Dendritic cell treated with granulocyte-macrophage colony-stimulating factor and Interleukin-4, amounts not matched to agents 40 ng/mL and 50 ng/mL, for 4 days (primary cell): Measurements from ENCODE around the gene HDAC7.

Experiments
- H3K27ac Mint-ChIP-seq: one replicate; pipeline ENCODE4 v1.8.0; 2022; ENCODE audit warnings: mild to moderate bottlenecking, mixed read lengths
- H3K27me3 Mint-ChIP-seq: one replicate; pipeline ENCODE4 v1.8.0; 2022; ENCODE audit warnings: mild to moderate bottlenecking, mixed read lengths
- H3K36me3 Mint-ChIP-seq: one replicate; pipeline ENCODE4 v1.8.0; 2022; ENCODE audit warnings: low read depth, mixed read lengths
- H3K4me1 Mint-ChIP-seq: one replicate; pipeline ENCODE4 v1.8.0; 2022; ENCODE audit warnings: low read depth, mixed read lengths
- H3K4me3 Mint-ChIP-seq: one replicate; pipeline ENCODE4 v1.8.0; 2022; ENCODE audit warnings: mild to moderate bottlenecking, moderate library complexity, mixed read lengths
- H3K9me3 Mint-ChIP-seq: one replicate; pipeline ENCODE4 v1.8.0; 2022; ENCODE audit warnings: mixed read lengths
- intact Hi-C: fragments of 100-400 bp; cut with micrococcal nuclease; formaldehyde crosslinking; loops from one replicate; pipeline ENCODE4 v1.15.0; 2022

HDAC7 gene

DNA sequence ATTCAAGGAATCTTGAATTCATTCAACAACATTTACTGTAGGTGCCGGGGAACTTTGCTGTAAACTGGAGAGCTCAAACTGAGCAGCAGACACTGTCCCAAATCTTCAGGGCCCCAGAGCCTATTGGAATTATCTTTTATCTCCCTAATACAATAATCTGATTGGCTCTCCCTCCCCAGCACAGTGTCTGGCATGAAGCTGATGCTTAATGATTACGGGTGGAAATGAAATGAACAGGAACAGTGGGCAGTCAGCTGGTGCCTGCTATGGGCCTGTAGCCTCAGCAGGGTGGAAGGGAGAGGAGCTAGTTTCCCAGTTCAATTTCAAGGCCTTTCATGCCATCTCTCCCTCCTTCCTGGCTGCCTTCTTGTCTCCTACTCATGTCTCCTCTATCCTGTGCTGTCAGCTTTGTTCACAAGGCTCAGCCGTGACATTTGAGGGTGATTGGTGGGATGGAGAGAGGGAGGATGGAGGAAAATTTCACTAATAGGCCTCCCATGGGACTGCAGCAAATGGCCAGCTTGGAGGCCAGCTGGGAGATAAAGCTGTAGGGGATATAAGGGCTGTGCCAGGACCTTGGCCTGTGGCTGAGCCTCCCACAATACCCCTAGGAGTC is 56.7 kb downstream of the HDAC7 start:
- Mint-ChIP-seq H3K36me3 (no peaks in the 10 kb centered on the region), H3K4me1 (peaks cover 27% of the 10 kb centered on the region), H3K27ac (no peak overlapping the region), H3K27me3 (peaks cover 21% of the 10 kb centered on the region), H3K4me3 (no peak overlapping the region), H3K9me3 (no peaks in the 10 kb centered on the region)
- intact Hi-C loops: no loop called here

- peaks cover 43% of the 10 kb centered on the region for H3K4me1 Mint-ChIP-seq
- intact Hi-C loops: loop anchor here (2.0 to 5.0 kb wide), 2 partner anchors 20 to 107 kb away; no protein-coding TSS in a partner anchor
- peak within 1 kb of the TSS; percentile 79 for H3K4me3 Mint-ChIP-seq
- peaks cover 29% of the 10 kb centered on the region for H3K27me3 Mint-ChIP-seq
- no peaks in the 10 kb centered on the region for H3K36me3 Mint-ChIP-seq
- no peaks in the 10 kb centered on the region for H3K9me3 Mint-ChIP-seq
- peak within 1 kb of the TSS; percentile 75 for H3K27ac Mint-ChIP-seq
These were observed 60.6 kb downstream of the HDAC7 start, which contains the start of gene RAPGEF3 for GRCh38 chr12:47758834-47759690. Gene RAPGEF3, minus strand, starts transcription at chr12:47758880. Its CDS starts 324 bp downstream, at chr12:47758556.

DNA sequence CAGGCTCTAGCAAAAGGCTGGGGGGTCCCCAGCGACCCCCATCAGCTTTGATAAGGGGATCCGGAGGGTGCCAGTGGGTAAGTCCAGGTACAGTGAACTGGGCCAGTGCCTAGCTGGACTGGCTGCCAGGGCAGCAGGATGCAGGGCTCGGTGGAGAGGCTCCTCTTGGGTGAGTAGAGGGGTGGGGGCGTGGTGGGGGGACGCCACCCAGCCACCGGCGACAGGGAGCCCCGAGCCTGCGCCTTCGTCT is 61.2 kb downstream of the HDAC7 start:
- intact Hi-C loops: loop anchor here (2.0 to 5.0 kb wide), 2 partner anchors 20 to 106 kb away; no protein-coding TSS in a partner anchor

DNA sequence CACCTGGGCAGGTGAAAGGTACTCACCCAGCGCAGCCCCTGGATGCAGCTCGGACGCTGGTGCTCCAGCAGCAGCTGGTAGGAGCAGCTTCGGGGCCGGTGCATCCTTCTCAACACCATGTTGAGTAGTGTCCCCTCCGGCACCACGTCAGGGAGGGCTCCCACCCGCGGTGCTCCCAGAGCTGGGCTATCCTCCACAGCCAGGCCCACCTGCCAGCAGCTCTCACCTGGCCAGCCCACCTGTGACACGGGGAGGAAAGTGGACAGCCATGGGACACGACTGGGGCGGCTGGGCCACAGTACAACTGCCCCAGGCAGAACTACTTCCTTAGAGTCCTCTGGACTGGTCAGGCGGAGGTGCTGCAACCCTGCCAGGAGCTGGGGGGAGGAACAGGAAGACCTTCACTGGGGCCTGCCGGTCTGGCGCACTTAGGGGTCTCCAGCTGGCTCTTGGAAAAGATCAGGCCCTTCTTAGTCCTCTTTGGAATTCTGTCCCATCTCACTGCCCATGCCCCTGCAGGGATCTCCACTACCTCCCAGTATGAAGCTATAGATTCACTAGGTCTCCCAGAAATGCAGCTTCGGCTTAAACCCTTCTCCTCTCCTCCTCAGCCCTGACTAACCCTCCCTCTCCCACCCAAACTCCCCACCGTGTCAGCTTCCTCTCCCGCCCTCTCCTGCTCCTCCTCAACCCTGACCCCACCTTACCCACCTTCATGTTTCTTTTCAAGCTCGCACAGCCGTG is 61.7 kb downstream of the HDAC7 start:
- peaks cover 27% of the 10 kb centered on the region for H3K27me3 Mint-ChIP-seq
- intact Hi-C loops: loop anchor here (2.0 to 5.0 kb wide), 2 partner anchors 21 to 106 kb away; no protein-coding TSS in a partner anchor
- H3K9me3 Mint-ChIP-seq: no peaks in the 10 kb centered on the region
- no peaks in the 10 kb centered on the region for H3K36me3 Mint-ChIP-seq
- peaks cover 46% of the 10 kb centered on the region for H3K4me1 Mint-ChIP-seq
- peak overlapping the region; percentile 79 for H3K4me3 Mint-ChIP-seq
- H3K27ac Mint-ChIP-seq: peak overlapping the region; percentile 75

More for the DNA sequence above, 61.2 kb downstream of the HDAC7 start:
- no peaks in the 10 kb centered on the region for H3K36me3 Mint-ChIP-seq
- no peaks in the 10 kb centered on the region for H3K9me3 Mint-ChIP-seq
- H3K4me1 Mint-ChIP-seq: peaks cover 42% of the 10 kb centered on the region
- peaks cover 28% of the 10 kb centered on the region for H3K27me3 Mint-ChIP-seq
- peak overlapping the region; percentile 79 for H3K4me3 Mint-ChIP-seq
- H3K27ac Mint-ChIP-seq: peak overlapping the region; percentile 75

DNA sequence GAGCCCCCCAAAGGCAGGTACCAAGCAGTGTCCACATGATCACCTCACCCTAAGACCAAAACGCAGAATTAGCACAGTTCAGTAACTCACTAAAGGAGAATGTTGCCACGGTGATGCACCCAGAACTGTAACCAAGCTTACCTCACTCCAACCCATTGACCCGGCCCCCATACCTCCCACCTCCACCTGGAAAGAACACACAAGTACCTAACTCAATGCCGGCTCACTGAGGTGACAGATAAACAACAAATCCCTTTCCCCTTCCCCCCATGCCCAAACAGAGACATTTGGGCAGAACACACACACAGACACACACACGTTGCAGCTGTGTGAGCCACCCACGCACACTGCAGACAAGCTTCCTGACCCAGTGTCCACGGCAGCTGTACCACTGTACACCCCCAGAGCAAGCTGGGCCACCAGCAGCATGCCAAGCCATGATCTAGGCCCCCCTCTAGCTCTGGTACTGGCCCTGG is 62.3 kb downstream of the HDAC7 start:
- no peaks in the 10 kb centered on the region for H3K36me3 Mint-ChIP-seq
- peaks cover 27% of the 10 kb centered on the region for H3K27me3 Mint-ChIP-seq
- peak overlapping the region; percentile 3 for H3K27ac Mint-ChIP-seq
- no peak overlapping the region for H3K4me3 Mint-ChIP-seq
- no peaks in the 10 kb centered on the region for H3K9me3 Mint-ChIP-seq
- intact Hi-C loops: loop anchor here (5.0 kb wide), 1 partner anchor 105 kb away; no protein-coding TSS in a partner anchor
- peaks cover 46% of the 10 kb centered on the region for H3K4me1 Mint-ChIP-seq

- no peaks in the 10 kb centered on the region for H3K36me3 Mint-ChIP-seq
- H3K27ac Mint-ChIP-seq: no peak overlapping the region
- H3K4me1 Mint-ChIP-seq: peaks cover 47% of the 10 kb centered on the region
- peaks cover 27% of the 10 kb centered on the region for H3K27me3 Mint-ChIP-seq
- intact Hi-C loops: loop anchor here (5.0 kb wide), 1 partner anchor 104 kb away; no protein-coding TSS in a partner anchor
- H3K9me3 Mint-ChIP-seq: no peaks in the 10 kb centered on the region
- H3K4me3 Mint-ChIP-seq: no peak overlapping the region
These were observed 63.8 kb downstream of the HDAC7 start for GRCh38 chr12:47755655-47756562.

DNA sequence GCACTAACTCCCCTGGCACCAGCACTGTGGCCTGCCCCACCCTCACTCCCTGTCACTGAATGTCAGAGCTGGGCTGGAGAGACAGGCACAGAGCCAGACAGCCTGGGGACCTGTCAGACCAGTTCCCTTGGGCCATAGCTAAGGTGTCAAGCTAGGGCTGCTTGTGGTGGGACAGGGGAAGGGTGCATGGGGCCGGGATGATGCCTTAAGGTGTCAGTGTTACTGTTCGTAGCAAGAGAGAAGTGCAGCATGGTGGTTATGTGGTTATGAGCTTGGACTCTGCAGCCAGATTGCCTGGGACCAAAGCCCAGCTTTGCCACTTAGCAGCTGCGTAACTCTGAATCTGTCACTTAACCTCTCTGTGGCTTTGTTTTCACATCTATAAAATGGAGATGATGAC is 64.8 kb downstream of the HDAC7 start:
- H3K4me3 Mint-ChIP-seq: no peak overlapping the region
- H3K36me3 Mint-ChIP-seq: no peaks in the 10 kb centered on the region
- intact Hi-C loops: loop anchor here (5.0 kb wide), 1 partner anchor 103 kb away; no protein-coding TSS in a partner anchor
- H3K4me1 Mint-ChIP-seq: peaks cover 57% of the 10 kb centered on the region
- H3K27me3 Mint-ChIP-seq: peaks cover 24% of the 10 kb centered on the region
- no peaks in the 10 kb centered on the region for H3K9me3 Mint-ChIP-seq
- no peak overlapping the region for H3K27ac Mint-ChIP-seq

- H3K4me3 Mint-ChIP-seq: no peak overlapping the region
- H3K27ac Mint-ChIP-seq: no peak overlapping the region
- H3K4me1 Mint-ChIP-seq: peaks cover 55% of the 10 kb centered on the region
- intact Hi-C loops: no loop called here
- no peaks in the 10 kb centered on the region for H3K9me3 Mint-ChIP-seq
- no peaks in the 10 kb centered on the region for H3K36me3 Mint-ChIP-seq
- H3K27me3 Mint-ChIP-seq: peaks cover 22% of the 10 kb centered on the region
These were observed 65.6 kb downstream of the HDAC7 start for GRCh38 chr12:47754126-47754525.

DNA sequence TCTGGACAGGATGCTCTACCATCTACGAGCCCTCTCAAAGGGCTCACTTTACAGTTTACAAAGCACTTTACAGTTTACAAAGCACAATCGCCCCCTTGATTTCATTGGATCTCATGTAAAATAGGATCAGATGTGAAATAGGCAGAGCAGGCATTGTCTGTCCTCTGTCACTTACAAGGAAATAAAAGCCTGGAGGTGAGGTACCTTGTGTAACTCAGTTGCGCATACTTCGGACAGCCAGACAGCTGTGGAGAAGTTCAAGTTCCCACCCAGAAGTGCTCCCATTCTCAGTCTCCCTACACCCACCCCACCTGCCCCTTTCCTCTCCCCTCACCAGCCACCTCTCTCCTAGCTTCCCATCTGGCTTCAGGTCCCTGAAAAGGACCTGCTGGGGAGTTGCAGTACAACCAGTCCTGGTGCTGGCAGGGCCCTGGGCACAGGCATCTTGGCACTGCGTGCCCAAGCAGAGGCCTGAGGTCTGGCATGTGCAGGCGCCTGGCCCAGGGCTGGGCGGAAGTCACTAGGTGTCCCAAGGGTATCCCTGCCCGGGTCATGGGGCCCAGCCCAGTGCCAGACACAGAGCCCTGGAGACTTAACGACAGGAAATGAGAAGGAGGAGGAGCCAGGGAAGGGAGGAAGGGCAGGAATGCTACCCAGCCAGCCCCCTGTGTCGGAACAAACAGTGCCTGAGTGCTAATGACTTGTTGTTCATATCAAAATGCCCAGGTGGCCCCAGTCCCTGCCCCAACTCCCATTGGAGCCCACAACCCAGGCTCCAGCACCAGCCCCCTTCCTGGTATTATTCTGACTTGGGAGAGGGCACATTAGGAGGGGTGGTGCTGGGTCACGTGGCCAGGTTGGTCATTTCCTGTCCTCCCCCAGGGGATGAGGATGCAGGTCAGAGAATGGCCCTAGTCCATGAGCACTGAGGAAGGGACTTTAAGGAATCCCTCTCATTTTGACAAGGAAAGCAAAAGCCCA is 66.4 kb downstream of the HDAC7 start:
- no peaks in the 10 kb centered on the region for H3K9me3 Mint-ChIP-seq
- peaks cover 48% of the 10 kb centered on the region for H3K4me1 Mint-ChIP-seq
- H3K4me3 Mint-ChIP-seq: no peak overlapping the region
- intact Hi-C loops: no loop called here
- peaks cover 27% of the 10 kb centered on the region for H3K27me3 Mint-ChIP-seq
- no peaks in the 10 kb centered on the region for H3K36me3 Mint-ChIP-seq
- H3K27ac Mint-ChIP-seq: peak overlapping the region; percentile 57

GRCh38 chr12:47752552-47752951 is 67.2 kb downstream of the HDAC7 start:
- Mint-ChIP-seq H3K36me3 (no peaks in the 10 kb centered on the region), H3K9me3 (no peaks in the 10 kb centered on the region), H3K27ac (no peak overlapping the region), H3K4me1 (peaks cover 40% of the 10 kb centered on the region), H3K27me3 (peaks cover 20% of the 10 kb centered on the region), H3K4me3 (no peak overlapping the region)
- intact Hi-C loops: no loop called here

DNA sequence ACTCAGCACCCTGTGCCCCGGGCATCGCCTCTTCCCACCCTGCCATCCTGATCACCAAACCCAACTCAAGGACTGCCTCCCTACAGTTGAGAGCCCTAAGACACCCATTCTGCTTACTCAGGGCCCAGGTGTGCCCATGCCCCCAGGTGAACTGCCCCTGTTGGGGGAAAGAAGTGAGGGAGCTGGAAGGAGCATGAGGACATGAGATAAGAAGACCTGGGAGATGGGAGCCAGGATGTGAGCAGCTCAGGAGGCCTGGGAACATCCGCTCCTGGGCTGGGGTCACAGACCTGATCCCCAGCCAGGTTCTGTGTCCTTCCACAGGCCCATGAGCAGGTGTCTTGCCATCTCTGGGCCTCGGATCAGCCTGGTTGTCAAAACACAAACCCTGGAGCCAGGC is 67.6 kb downstream of the HDAC7 start:
- intact Hi-C loops: no loop called here
- Mint-ChIP-seq H3K4me3 (no peak overlapping the region), H3K27ac (no peak overlapping the region), H3K36me3 (no peaks in the 10 kb centered on the region), H3K4me1 (peaks cover 36% of the 10 kb centered on the region), H3K27me3 (peaks cover 16% of the 10 kb centered on the region), H3K9me3 (no peaks in the 10 kb centered on the region)

GRCh38 chr12:47751561-47751960 is 68.1 kb downstream of the HDAC7 start:
- Mint-ChIP-seq H3K36me3 (no peaks in the 10 kb centered on the region), H3K27ac (no peak overlapping the region), H3K4me1 (peaks cover 35% of the 10 kb centered on the region), H3K4me3 (no peak overlapping the region), H3K27me3 (peaks cover 18% of the 10 kb centered on the region), H3K9me3 (no peaks in the 10 kb centered on the region)
- intact Hi-C loops: no loop called here
